HepG2 (cell line): ENCODE data around the gene TBC1D20. TPM values are rescaled to one million over a fixed set of nuclear protein-coding genes. Genes with fewer than 3 reads are reported as not detected.

Experiments
- CBX2 ChIP-seq, 2 experiments: fragments of 200-600 bp in 1 of 2; sonication (generic); formaldehyde crosslinking in 1 of 2; IDR thresholded peaks; 2 replicates each; pipeline versions ENCODE4 v1.7.0 to v1.8.1; 2018 to 2022; ENCODE audit warnings: low read depth in 2 of 2, low read length in 1 of 2, mild to moderate bottlenecking in 1 of 2, missing genetic modification reagents in 1 of 2
- NFKB2 ChIP-seq: sonication (generic); formaldehyde crosslinking; IDR thresholded peaks from 2 replicates; pipeline ENCODE4 v1.4.0; 2020; ENCODE audit warnings: missing genetic modification reagents, borderline replicate concordance
- POLR2G ChIP-seq: fragments of 200-400 bp; formaldehyde crosslinking; IDR thresholded peaks from 2 replicates; pipeline ENCODE4 v1.6.1; 2018; ENCODE audit warnings: mild to moderate bottlenecking, low read depth, low read length, moderate library complexity
- RBM22 ChIP-seq: fragments of 200-400 bp; formaldehyde crosslinking; optimal IDR thresholded peaks from 2 replicates; pipeline ENCODE3; 2017; ENCODE audit warnings: mild to moderate bottlenecking, low read length, moderate library complexity
- ZNF296 ChIP-seq: sonication (generic); formaldehyde crosslinking; conservative IDR thresholded peaks from 2 replicates; pipeline ENCODE4 v1.5.0; 2020; ENCODE audit warnings: mild to moderate bottlenecking, missing genetic modification reagents
- ZNF350 ChIP-seq: sonication (generic); formaldehyde crosslinking; IDR thresholded peaks from 2 replicates; pipeline ENCODE4 v1.4.0; 2020; ENCODE audit warnings: mild to moderate bottlenecking, low read depth, missing genetic modification reagents, borderline replicate concordance
- ZNF441 ChIP-seq: sonication (generic); formaldehyde crosslinking; IDR thresholded peaks from 2 replicates; pipeline ENCODE4 v1.7.0; 2021; ENCODE audit warnings: missing genetic modification reagents, borderline replicate concordance
- ZNF883 ChIP-seq: sonication (generic); formaldehyde crosslinking; IDR thresholded peaks from 2 replicates; pipeline ENCODE4 v1.5.1; 2020; ENCODE audit warnings: mild to moderate bottlenecking, missing genetic modification reagents; ENCODE audit errors: not compliant biosample characterization
- polyA plus RNA-seq, 8 experiments: library from polyadenylated mRNA; depleted of rRNA in 3 of 8; stranded (reverse) in 7 of 8; unstranded in 1 of 8; fragments of >200 nt; fragmentation: Illumina TruSeq in 4 of 8; extraction: Trizol in 4 of 8; gene quantifications; 2 replicates each; pipeline versions ENCODE4 v1.2.1 to v1.2.3, GENCODE V29; 2011 to 2016; ENCODE audit warnings: low read depth in 4 of 8, missing spikeins in 1 of 8, mixed read lengths in 1 of 8; ENCODE audit not compliant: insufficient read depth in 1 of 8
- total RNA-seq, 5 experiments: library from RNA; depleted of rRNA; stranded (reverse); fragments of >200 nt; fragmentation: Illumina TruSeq; extraction: Trizol; gene quantifications; 2 replicates each; pipeline ENCODE4 v1.2.3, GENCODE V29; 2016; ENCODE audit warnings: low read depth in 1 of 5
- TF ChIP-seq, protein P1 (sequence below): sonication (generic); formaldehyde crosslinking; IDR thresholded peaks from 2 replicates; pipeline ENCODE4 v1.5.1; 2020; ENCODE audit warnings: mild to moderate bottlenecking, missing genetic modification reagents, borderline replicate concordance
- TF ChIP-seq, protein P2 (sequence below): sonication (generic); formaldehyde crosslinking; IDR thresholded peaks from 2 replicates; pipeline ENCODE4 v1.4.0; 2020; ENCODE audit warnings: missing genetic modification reagents, borderline replicate concordance
- TF ChIP-seq, protein P3 (sequence below): IDR thresholded peaks from 2 replicates; pipeline ENCODE4 v1.6.1; 2016; ENCODE audit warnings: low read depth, control low read depth
- TF ChIP-seq, protein P4 (sequence below): sonication (generic); formaldehyde crosslinking; IDR thresholded peaks from 2 replicates; pipeline ENCODE4 v1.5.0; 2020; ENCODE audit warnings: missing genetic modification reagents, mild to moderate bottlenecking, borderline replicate concordance
- TF ChIP-seq, protein P5 (sequence below): sonication (generic); formaldehyde crosslinking; IDR thresholded peaks from 2 replicates; pipeline ENCODE4 v1.5.0; 2020; ENCODE audit warnings: mild to moderate bottlenecking, missing genetic modification reagents, borderline replicate concordance

The TBC1D20 gene
- total and polyA plus RNA-seq, 2 of the 13 experiments (the other 11 are each of a cell fraction or from before 2014, with no cell fraction given) = 36.6 to 47.1 TPM

DNA sequence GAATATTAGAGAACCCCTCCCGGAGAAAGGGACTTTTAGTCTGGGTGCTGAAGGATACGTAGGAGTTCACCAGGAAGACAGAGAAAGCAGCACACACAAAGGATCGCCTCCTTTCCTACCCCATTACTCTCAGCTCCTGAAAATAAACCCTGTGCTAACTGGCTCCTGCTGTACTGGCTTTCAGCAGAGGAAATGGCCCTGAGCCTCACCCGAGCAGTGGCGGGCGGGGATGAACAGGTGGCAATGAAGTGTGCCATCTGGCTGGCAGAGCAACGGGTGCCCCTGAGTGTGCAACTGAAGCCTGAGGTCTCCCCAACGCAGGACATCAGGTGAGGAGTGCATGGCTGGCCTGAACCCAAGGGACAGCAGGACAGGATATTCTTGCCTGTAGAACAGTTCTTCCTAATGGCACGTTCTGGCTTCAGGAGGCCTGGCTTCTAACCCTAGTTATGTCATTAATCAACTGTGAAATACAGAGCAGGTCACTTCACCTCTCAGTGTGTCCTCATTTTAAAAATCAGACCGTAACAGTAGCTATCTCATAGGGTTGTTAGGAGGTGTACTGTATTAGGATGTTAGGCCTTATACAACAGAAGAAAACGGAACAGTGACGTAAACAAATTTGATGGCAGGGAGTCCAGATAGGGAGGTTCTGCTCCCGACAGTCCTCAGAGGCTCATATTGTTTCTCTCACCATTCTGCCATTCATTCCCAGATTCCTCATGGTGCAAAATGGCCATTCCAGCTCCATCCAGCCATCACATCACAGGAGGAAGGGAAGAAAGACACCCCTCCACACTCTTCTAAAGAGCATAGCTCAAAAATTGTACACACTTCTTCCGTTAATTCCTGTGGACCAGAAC, 52.4 kb downstream of the TBC1D20 start (continued):
- TF ChIP-seq, protein P1, sequence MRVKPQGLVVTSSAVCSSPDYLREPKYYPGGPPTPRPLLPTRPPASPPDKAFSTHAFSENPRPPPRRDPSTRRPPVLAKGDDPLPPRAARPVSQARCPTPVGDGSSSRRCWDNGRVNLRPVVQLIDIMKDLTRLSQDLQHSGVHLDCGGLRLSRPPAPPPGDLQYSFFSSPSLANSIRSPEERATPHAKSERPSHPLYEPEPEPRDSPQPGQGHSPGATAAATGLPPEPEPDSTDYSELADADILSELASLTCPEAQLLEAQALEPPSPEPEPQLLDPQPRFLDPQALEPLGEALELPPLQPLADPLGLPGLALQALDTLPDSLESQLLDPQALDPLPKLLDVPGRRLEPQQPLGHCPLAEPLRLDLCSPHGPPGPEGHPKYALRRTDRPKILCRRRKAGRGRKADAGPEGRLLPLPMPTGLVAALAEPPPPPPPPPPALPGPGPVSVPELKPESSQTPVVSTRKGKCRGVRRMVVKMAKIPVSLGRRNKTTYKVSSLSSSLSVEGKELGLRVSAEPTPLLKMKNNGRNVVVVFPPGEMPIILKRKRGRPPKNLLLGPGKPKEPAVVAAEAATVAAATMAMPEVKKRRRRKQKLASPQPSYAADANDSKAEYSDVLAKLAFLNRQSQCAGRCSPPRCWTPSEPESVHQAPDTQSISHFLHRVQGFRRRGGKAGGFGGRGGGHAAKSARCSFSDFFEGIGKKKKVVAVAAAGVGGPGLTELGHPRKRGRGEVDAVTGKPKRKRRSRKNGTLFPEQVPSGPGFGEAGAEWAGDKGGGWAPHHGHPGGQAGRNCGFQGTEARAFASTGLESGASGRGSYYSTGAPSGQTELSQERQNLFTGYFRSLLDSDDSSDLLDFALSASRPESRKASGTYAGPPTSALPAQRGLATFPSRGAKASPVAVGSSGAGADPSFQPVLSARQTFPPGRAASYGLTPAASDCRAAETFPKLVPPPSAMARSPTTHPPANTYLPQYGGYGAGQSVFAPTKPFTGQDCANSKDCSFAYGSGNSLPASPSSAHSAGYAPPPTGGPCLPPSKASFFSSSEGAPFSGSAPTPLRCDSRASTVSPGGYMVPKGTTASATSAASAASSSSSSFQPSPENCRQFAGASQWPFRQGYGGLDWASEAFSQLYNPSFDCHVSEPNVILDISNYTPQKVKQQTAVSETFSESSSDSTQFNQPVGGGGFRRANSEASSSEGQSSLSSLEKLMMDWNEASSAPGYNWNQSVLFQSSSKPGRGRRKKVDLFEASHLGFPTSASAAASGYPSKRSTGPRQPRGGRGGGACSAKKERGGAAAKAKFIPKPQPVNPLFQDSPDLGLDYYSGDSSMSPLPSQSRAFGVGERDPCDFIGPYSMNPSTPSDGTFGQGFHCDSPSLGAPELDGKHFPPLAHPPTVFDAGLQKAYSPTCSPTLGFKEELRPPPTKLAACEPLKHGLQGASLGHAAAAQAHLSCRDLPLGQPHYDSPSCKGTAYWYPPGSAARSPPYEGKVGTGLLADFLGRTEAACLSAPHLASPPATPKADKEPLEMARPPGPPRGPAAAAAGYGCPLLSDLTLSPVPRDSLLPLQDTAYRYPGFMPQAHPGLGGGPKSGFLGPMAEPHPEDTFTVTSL (CRISPR knock-in tag) = 0 out of 2 replicates have a peak, but pooled peaks have one; percentile 3
- TF ChIP-seq, protein P2, sequence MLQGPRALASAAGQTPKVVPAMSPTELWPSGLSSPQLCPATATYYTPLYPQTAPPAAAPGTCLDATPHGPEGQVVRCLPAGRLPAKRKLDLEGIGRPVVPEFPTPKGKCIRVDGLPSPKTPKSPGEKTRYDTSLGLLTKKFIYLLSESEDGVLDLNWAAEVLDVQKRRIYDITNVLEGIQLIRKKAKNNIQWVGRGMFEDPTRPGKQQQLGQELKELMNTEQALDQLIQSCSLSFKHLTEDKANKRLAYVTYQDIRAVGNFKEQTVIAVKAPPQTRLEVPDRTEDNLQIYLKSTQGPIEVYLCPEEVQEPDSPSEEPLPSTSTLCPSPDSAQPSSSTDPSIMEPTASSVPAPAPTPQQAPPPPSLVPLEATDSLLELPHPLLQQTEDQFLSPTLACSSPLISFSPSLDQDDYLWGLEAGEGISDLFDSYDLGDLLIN (CRISPR knock-in tag) = 0 out of 2 replicates have a peak, but pooled peaks have one; percentile 4
- TF ChIP-seq, protein P3, sequence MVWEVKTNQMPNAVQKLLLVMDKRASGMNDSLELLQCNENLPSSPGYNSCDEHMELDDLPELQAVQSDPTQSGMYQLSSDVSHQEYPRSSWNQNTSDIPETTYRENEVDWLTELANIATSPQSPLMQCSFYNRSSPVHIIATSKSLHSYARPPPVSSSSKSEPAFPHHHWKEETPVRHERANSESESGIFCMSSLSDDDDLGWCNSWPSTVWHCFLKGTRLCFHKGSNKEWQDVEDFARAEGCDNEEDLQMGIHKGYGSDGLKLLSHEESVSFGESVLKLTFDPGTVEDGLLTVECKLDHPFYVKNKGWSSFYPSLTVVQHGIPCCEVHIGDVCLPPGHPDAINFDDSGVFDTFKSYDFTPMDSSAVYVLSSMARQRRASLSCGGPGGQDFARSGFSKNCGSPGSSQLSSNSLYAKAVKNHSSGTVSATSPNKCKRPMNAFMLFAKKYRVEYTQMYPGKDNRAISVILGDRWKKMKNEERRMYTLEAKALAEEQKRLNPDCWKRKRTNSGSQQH (CRISPR knock-in tag) = 0 out of 2 replicates have a peak, but pooled peaks have one; percentile 8
- TF ChIP-seq, protein P4, sequence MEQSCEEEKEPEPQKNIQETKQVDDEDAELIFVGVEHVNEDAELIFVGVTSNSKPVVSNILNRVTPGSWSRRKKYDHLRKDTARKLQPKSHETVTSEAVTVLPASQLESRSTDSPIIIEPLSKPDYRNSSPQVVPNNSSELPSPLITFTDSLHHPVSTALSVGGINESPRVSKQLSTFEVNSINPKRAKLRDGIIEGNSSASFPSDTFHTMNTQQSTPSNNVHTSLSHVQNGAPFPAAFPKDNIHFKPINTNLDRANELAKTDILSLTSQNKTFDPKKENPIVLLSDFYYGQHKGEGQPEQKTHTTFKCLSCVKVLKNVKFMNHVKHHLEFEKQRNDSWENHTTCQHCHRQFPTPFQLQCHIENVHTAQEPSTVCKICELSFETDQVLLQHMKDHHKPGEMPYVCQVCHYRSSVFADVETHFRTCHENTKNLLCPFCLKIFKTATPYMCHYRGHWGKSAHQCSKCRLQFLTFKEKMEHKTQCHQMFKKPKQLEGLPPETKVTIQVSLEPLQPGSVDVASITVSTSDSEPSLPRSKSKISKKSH (CRISPR knock-in tag) = peak; percentile 65; the same call in 1 of the 2 replicates
- TF ChIP-seq RBM22 (peak; percentile 55), ZNF350 (CRISPR knock-in tag) (peak; percentile 63; the same call in 1 of the 2 replicates), NFKB2 (CRISPR knock-in tag) (peak; percentile 65; the same call in 1 of the 2 replicates), ZNF441 (CRISPR knock-in tag) (0 out of 2 replicates have a peak, but pooled peaks have one; percentile 9), POLR2G (peak; percentile 52; the same call in 1 of the 2 replicates), ZNF883 (CRISPR knock-in tag) (no peak), CBX2 (IDR thresholded peaks at IDR 0.05; ENCODE audit: low read depth, low read length) (no peak), CBX2 (CRISPR knock-in tag; IDR thresholded peaks at IDR 0.05; ENCODE audit: low read depth) (no peak), ZNF296 (0 out of 2 replicates have a peak, but pooled peaks have one; percentile 20)
- TF ChIP-seq, protein P5, sequence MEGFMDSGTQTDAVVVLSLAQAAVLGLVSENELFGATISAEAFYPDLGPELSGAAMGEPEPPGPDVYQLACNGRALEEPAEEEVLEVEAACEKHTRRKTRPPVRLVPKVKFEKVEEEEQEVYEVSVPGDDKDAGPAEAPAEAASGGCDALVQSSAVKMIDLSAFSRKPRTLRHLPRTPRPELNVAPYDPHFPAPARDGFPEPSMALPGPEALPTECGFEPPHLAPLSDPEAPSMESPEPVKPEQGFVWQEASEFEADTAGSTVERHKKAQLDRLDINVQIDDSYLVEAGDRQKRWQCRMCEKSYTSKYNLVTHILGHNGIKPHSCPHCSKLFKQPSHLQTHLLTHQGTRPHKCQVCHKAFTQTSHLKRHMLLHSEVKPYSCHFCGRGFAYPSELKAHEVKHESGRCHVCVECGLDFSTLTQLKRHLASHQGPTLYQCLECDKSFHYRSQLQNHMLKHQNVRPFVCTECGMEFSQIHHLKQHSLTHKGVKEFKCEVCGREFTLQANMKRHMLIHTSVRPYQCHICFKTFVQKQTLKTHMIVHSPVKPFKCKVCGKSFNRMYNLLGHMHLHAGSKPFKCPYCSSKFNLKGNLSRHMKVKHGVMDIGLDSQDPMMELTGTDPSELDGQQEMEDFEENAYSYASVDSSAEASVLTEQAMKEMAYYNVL (CRISPR knock-in tag) = no peak
